Measurements from ENCODE around the gene TP53I3.

TP53I3 gene

DNA sequence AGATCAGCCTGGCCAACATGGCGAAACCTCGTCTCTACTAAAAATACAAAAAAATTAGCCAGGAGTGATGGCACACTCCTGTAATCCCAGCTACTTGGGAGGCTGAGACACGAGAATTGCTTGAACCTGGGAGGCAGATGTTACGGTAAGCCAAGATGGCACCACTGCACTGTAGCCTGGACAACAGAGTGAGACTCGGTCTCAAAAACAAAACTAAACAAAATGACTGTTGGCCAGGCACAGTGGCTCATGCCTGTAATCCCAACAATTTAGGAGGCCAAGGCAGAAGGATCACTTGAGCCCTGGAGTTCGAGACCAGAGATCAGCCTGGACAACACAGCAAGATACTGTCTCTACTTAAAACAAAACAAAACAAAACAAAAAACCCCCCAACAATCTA is 41.5 kb downstream of the TP53I3 start:
- intact Hi-C loops (cut with DNase I) = loop anchor here (10.0 kb wide), 1 partner anchor 118 kb away; the partner anchor contains the start of gene ATAD2B
- DNase-seq = peak in 1 of 42 donors; percentile 13

DNA sequence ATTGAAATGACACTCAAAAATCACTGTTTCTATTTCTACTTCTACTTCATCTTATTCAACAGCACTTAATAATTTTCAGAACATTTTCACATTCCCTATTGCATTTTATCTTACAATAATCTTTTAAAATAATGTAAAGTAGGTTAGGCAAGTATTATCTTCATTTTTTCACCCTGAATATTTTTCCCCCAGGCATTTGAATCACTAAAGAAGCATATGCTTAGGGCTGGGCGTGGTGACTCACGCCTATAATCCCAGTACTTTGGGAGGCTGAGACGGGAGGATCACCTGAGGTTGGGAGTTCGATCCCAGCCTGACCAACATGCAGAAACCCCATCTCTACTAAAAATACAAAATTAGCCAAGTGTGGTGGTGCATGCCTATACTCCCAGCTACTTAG is 44.1 kb downstream of the TP53I3 start:
- DNase-seq = no peak
- intact Hi-C loops (cut with DNase I) = loop anchor here (10.0 kb wide), 1 partner anchor 116 kb away; the partner anchor contains the start of gene ATAD2B

DNA sequence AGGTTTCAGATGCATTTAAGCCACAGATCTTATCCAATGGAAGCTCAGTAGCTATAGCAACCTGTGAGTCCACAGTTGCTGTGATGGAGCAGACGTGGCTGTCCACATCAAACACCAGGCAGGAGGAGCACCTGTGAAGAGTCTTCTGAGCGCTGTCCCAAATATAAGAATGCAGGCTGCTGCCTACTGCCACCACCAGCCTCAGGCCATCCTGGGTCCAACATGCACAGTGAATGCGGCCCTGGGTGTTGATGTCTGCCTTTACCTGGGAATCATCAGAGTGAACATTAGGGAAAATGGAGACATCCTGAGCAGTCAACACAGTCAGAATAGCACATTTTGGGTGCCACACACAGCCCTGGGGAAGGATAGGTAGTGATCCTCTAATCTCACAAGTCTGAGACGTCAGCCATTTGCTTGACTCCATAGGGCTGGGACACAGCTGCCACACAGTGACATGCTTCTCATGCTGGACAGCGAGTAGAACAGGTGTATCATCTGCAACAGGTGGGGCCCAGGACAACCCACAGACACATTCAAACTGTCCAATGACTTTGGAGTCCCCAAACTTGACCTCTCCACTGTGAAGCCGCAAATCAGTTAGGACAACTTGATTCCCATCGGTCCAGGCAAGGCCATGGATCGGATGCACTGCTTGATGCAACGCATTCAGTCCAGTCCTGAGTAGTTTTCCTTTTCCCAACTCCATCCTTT is 45.7 kb downstream of the TP53I3 start:
- peak in 1 of 42 donors; percentile 16 for DNase-seq
- intact Hi-C loops (cut with DNase I) = no loop called here

Data from head of caudate nucleus (tissue), 42 donors.